ENCODE measurements around the gene MAP2K5.

The MAP2K5 gene

GRCh38 chr15:67521783-67522568 is 20.5 kb upstream of the MAP2K5 start:
- no peak for DNase-seq (ENCODE audit: low read depth)

GRCh38 chr15:67523330-67523729 is 19.2 kb upstream of the MAP2K5 start:
- DNase-seq (ENCODE audit: low read depth): no peak

- no peak for DNase-seq (ENCODE audit: low read depth)
Observed at GRCh38 chr15:67524235-67524634, 18.3 kb upstream of the MAP2K5 start.

- DNase-seq (ENCODE audit: low read depth): no peak
Observed at GRCh38 chr15:67528513-67528912, 14.0 kb upstream of the MAP2K5 start.

- no peak for DNase-seq (ENCODE audit: low read depth)
Observed at GRCh38 chr15:67531379-67531914, 11.1 kb upstream of the MAP2K5 start.

- DNase-seq (ENCODE audit: low read depth): no peak
Observed at GRCh38 chr15:67533873-67534272, 8.6 kb upstream of the MAP2K5 start.

- no peak for DNase-seq (ENCODE audit: low read depth)
Observed at GRCh38 chr15:67534360-67534759, 8.1 kb upstream of the MAP2K5 start.

GRCh38 chr15:67537771-67538170 is 4.7 kb upstream of the MAP2K5 start:
- DNase-seq (ENCODE audit: low read depth): no peak

- DNase-seq (ENCODE audit: low read depth): no peak
Observed at GRCh38 chr15:67543348-67543718, 830 bp downstream of the MAP2K5 start.

GRCh38 chr15:67544475-67544874 is 2.0 kb downstream of the MAP2K5 start:
- no peak for DNase-seq (ENCODE audit: low read depth)

- DNase-seq (ENCODE audit: low read depth): no peak
Observed at GRCh38 chr15:67545864-67546263, 3.4 kb downstream of the MAP2K5 start.

- DNase-seq (ENCODE audit: low read depth): no peak
Observed at GRCh38 chr15:67547064-67547463, 4.6 kb downstream of the MAP2K5 start.

- no peak for DNase-seq (ENCODE audit: low read depth)
Observed at GRCh38 chr15:67547836-67548235, 5.3 kb downstream of the MAP2K5 start.

- DNase-seq (ENCODE audit: low read depth): no peak
Observed at GRCh38 chr15:67548236-67548852, 5.8 kb downstream of the MAP2K5 start.

GRCh38 chr15:67548862-67549651 is 6.6 kb downstream of the MAP2K5 start:
- DNase-seq (ENCODE audit: low read depth): no peak

- no peak for DNase-seq (ENCODE audit: low read depth)
Observed at GRCh38 chr15:67549736-67550135, 7.2 kb downstream of the MAP2K5 start.

GRCh38 chr15:67550522-67550921 is 8.0 kb downstream of the MAP2K5 start:
- no peak for DNase-seq (ENCODE audit: low read depth)

- no peak for DNase-seq (ENCODE audit: low read depth)
Observed at GRCh38 chr15:67551207-67551743, 8.8 kb downstream of the MAP2K5 start.

GRCh38 chr15:67554580-67554979 is 12.1 kb downstream of the MAP2K5 start:
- no peak for DNase-seq (ENCODE audit: low read depth)

GRCh38 chr15:67556976-67557570 is 14.6 kb downstream of the MAP2K5 start:
- DNase-seq (ENCODE audit: low read depth): no peak

- DNase-seq (ENCODE audit: low read depth): no peak
Observed at GRCh38 chr15:67558502-67558901, 16.0 kb downstream of the MAP2K5 start.

GRCh38 chr15:67559158-67559557 is 16.7 kb downstream of the MAP2K5 start:
- no peak for DNase-seq (ENCODE audit: low read depth)

All from activated gamma-delta T cell treated with anti-CD3 and anti-CD28 coated beads, Interleukin-2, amount 50 U/mL, for 16 hours (primary cell).